ENCODE measurements around the gene THEM5. TPM values are rescaled to one million over a fixed set of nuclear protein-coding genes. Genes with fewer than 3 reads are reported as not detected.

THEM5 gene
- polyA plus RNA-seq, 1 donor (not counting 4 experiments of a cell fraction or from before 2014, with no cell fraction given), result 0.18 TPM

DNA sequence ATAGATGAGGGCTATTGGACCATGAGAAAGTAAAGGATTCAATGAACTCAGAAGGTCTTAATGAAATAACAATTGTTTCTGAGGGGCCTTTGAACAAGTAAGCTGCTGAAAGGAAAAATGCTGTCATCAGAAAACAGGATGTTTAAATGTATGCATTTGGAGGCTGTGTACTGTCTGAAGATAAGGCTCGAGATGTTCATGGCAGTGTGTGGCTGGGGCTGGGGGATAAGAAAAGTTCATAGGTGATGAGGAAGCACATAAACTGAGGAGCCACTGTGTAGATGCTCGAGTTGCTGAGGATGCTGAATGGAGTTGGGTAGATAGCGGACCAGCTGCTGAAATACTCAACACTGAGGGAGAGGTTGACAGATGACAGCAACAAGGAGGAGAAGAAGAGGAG, 38.0 kb upstream of the THEM5 start:
- no peak overlapping the region for H3K27ac ChIP-seq (ENCODE audit: control insufficient read depth, insufficient read depth, low read length)
- no peak overlapping the region for H2AFZ ChIP-seq (ENCODE audit: control insufficient read depth, low read length)
- H3K9me3 ChIP-seq (ENCODE audit: control insufficient read depth, low read depth, low read length), result no peaks in the 10 kb centered on the region
- no peak overlapping the region for H3K4me3 ChIP-seq (ENCODE audit: control insufficient read depth in 2 of 3, extremely low read depth in 1 of 3, insufficient read depth in 2 of 3, low read depth in 1 of 3, low read length in 3 of 3)
- H3K4me2 ChIP-seq (ENCODE audit: control insufficient read depth, extremely low read depth, insufficient read depth, low read depth, low read length), result no peak overlapping the region
- DNase-seq (ENCODE audit: low read depth, low spot score) (no peak), FAIRE-seq (no peak)
- no peak for TF ChIP-seq EZH2 (IDR thresholded peaks at IDR 0.05; ENCODE audit: low read length)
- no peak for TF ChIP-seq CTCF (optimal IDR thresholded peaks at IDR 0.05 in 1 of 3, IDR thresholded peaks at IDR 0.05 in 1 of 3, conservative IDR thresholded peaks at IDR 0.05 in 1 of 3; ENCODE audit: extremely low read depth in 1 of 3, insufficient read depth in 2 of 3, low read length in 3 of 3)
- no peak overlapping the region for H3K9ac ChIP-seq (ENCODE audit: control insufficient read depth, extremely low read depth, insufficient read depth, low read length)
- peaks cover 26% of the 10 kb centered on the region for H3K4me1 ChIP-seq (ENCODE audit: control insufficient read depth, extremely low read depth, insufficient read depth, low read length)
- no peaks in the 10 kb centered on the region for H3K27me3 ChIP-seq (ENCODE audit: control insufficient read depth, extremely low read depth, insufficient read depth, low read length)
- no peaks in the 10 kb centered on the region for H3K79me2 ChIP-seq (ENCODE audit: control insufficient read depth, insufficient read depth, low read length)
- H3K36me3 ChIP-seq (ENCODE audit: control insufficient read depth in 2 of 2, extremely low read depth in 1 of 2, insufficient read depth in 2 of 2, low read length in 2 of 2), result peaks cover 9 to 12% of the 10 kb centered on the region in 2 experiments
- dilution Hi-C loops (cut with MboI; ENCODE audit: extremely low pct_ligation_motif_present, low sequenced_read_pairs), result no loop called here
- no peaks in the 10 kb centered on the region for H3K9me1 ChIP-seq (ENCODE audit: control insufficient read depth, extremely low read depth, insufficient read depth, low read length)
- no peaks in the 10 kb centered on the region for H4K20me1 ChIP-seq (ENCODE audit: control insufficient read depth, extremely low read depth, insufficient read depth, low read length)

DNA sequence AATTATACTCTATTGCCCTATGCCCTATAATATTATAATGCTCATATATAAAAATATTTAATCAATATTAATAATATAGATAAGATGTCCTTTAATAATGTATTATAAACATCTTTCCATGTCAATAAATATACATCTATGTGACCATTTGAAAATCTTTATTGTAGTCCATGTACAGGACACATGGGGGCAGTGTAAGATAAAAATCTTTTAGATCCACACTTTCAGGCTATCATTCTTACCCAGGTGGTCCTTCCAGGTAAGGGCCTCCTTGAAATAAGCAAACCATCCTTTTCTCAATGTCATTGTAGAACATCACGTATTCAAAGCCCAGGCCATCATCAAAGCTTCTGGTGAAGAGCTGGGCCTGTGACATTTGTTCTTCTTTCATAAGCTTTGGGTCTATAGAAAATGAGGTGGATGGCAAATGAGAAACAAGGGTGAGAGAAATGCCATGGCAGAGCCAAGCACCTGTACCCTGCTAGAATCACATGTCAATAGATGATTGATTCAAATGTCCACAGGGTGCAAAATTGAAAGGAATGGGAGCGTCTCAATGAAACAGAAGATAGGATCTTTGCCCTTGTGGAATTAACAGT, 35.6 kb upstream of the THEM5 start:
- Histone ChIP-seq H3K4me3 (ENCODE audit: control insufficient read depth in 2 of 3, extremely low read depth in 1 of 3, insufficient read depth in 2 of 3, low read depth in 1 of 3, low read length in 3 of 3) (no peak overlapping the region), H3K9me3 (ENCODE audit: control insufficient read depth, low read depth, low read length) (no peaks in the 10 kb centered on the region), H3K27me3 (ENCODE audit: control insufficient read depth, extremely low read depth, insufficient read depth, low read length) (no peaks in the 10 kb centered on the region), H3K79me2 (ENCODE audit: control insufficient read depth, insufficient read depth, low read length) (no peaks in the 10 kb centered on the region), H3K9me1 (ENCODE audit: control insufficient read depth, extremely low read depth, insufficient read depth, low read length) (no peaks in the 10 kb centered on the region), H3K4me2 (ENCODE audit: control insufficient read depth, extremely low read depth, insufficient read depth, low read depth, low read length) (no peak overlapping the region), H2AFZ (ENCODE audit: control insufficient read depth, low read length) (no peak overlapping the region), H3K4me1 (ENCODE audit: control insufficient read depth, extremely low read depth, insufficient read depth, low read length) (peaks cover 39% of the 10 kb centered on the region), H3K27ac (ENCODE audit: control insufficient read depth, insufficient read depth, low read length) (no peak overlapping the region), H3K36me3 (ENCODE audit: control insufficient read depth in 2 of 2, extremely low read depth in 1 of 2, insufficient read depth in 2 of 2, low read length in 2 of 2) (peaks cover 9 to 10% of the 10 kb centered on the region in 2 experiments), H4K20me1 (ENCODE audit: control insufficient read depth, extremely low read depth, insufficient read depth, low read length) (no peaks in the 10 kb centered on the region), H3K9ac (ENCODE audit: control insufficient read depth, extremely low read depth, insufficient read depth, low read length) (no peak overlapping the region)
- FAIRE-seq (no peak), DNase-seq (ENCODE audit: low read depth, low spot score) (no peak)
- peak in 1 of 3 experiments; percentile 39 for TF ChIP-seq CTCF (optimal IDR thresholded peaks at IDR 0.05 in 1 of 3, IDR thresholded peaks at IDR 0.05 in 1 of 3, conservative IDR thresholded peaks at IDR 0.05 in 1 of 3; ENCODE audit: extremely low read depth in 1 of 3, insufficient read depth in 2 of 3, low read length in 3 of 3)
- no peak for TF ChIP-seq EZH2 (IDR thresholded peaks at IDR 0.05; ENCODE audit: low read length)
- dilution Hi-C loops (cut with MboI; ENCODE audit: extremely low pct_ligation_motif_present, low sequenced_read_pairs), result no loop called here
